COR-L47 (cell line): ENCODE measurements around the gene CELA2B.
"Not testable (repeated sequence)": the region's sequence is repeated elsewhere in the genome, so short reads cannot be mapped to it uniquely, and the experiment has no call there.

Experiments used
- DNase-seq: peaks from one replicate; lab custom pipeline; 2025; lab: John Stamatoyannopoulos, UW

Gene CELA2B

DNA sequence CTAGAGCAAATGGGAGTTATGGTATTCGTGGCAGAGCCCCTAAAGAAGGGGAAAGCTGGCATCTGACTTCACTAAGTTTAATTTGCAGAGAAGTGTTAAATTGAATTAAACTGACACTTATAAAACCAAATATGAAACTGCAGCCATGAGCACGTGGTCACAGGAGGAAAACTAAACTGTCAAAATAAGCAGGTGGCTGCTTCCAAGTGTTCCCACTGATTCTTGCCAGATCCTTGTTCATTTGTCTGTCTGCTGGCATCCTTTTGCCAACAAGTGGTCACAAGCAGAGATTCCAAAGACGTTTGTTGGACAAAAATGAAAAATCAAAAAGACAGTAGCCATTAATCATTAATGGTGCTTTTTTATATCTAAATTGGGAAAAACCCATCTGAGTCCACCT, 6.5 kb upstream of the CELA2B start:
- no peak for DNase-seq

DNA sequence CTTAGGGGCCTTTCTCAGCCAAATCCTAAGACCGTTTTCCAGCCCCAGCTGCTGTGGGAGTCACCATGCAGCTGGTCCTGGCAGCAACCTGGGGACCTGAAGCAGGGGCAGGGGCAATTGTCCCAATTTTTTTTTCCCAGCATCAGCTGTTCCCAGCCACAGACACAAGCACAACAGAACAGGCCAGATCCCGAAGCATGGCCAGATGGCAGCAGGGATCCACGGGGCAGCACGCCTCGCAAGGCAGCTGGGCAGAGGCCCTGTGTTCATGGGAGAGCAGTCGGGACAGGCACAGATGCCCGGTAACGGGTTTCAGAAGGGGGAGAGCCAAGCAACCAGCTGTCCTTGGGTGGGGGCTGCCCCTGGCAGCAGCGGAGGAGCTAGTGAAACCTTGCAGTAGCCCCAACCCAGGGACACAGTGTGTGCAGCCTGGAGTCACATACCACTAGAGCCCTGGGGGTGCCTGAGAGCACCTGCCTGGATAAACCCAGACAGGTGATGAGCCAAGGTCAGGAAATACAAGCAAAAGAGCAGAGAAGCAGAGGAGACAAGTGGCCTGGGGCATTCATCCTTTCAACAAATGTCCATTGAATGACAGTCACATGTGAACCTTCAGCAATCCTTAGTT, 6.0 kb upstream of the CELA2B start:
- not testable (repeated sequence) for DNase-seq

DNA sequence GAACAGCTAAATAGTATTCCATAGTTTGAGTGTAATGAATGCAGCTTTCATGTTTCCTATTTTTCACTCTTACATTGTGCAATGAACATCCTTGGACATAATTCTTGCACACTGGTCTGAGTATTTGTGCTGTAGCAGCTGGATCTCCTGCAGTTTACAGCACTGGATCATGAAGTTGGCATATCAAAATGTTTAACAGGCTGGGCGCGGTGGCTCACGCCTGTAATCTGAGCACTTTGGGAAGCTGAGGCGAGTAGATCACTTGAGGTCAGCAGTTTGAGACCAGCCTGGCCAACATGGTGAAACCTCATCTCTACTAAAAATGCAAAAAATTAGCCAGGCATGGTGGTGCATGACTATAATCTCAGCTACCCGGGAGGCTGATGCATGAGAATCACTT, 4.8 kb upstream of the CELA2B start:
- not testable (repeated sequence) for DNase-seq

DNA sequence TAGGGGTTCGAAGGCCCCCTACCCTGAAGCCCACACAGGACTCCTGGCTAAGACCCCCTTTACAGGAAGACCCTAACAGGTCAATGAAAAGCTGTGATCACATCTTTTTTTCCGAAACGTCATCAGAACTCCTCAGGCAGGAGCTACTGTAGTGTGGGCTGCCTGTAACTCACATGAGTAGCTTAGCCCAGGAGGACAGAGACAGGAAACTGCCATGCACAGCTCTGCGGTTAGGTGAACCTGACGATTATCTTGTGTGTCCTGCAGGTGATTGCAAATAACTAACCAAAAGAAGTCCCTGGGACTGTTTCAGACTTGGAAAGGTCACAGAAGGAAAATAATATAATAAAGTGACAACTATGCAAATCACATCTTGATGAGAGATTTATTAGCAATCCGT, 4.2 kb upstream of the CELA2B start:
- DNase-seq = not testable (repeated sequence)

DNA sequence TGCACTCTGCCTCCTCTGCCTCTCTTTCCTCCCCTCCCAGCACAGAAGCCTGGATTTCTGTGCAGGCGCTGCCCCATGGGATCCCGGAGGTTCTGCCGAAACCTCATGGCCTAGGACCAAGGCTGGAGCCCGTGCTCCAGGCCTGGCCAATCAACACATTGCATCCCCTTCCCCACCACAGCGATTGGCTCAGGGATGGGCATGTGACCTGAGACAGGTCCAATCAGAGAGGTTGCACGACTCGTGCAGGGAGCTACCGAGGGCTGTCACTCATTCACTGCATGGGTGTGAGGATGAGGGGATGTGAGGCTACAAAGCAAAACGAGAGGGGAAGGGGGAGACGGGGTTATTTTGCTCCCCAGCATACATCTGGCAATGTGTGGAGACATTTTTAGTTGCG, 3.3 kb upstream of the CELA2B start:
- no peak for DNase-seq

DNA sequence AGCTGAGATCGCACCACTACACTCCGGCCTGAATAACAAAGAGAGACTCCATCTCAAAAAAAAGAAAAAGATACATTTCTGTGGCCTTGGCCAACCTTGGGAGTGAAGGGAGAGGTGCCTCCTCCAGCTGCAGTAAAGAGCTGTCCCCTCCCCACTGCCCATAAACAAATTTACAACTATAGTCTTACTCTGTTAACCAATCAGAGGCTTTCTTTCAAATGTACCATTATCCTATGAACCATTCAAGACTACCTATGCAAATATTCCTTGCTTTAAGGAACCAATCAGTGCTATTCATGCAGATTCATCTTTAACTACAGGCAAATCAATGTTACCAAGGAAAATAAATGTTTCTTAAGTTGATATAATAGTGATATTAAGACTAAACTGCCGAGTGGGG, 1.0 kb downstream of the CELA2B start:
- DNase-seq = no peak

DNA sequence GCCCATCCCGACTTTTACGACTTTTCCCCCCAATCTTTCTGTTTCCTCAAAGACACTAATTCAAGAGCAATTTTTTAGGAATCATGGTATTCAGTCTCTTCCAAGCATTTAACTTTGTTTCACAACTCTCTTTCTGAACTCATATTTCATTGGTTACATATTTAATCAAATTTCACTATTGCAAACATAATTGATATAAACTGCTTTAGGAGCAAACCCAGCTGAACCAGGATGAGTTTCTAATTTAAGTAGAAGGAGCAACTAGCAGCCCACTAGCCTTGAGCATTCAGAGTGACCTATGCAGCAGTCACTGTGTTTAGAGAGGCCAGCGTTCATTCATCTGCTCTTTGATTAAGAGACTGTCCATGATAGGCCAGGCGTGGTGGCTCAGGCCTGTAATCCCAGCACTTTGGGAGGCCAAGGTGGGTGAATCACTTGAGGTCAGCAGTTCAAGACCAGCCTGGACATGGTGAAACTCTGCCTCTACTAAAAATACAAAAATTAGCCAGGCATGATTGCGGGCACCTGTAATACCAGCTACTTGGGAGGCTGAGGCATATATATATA, 1.8 kb downstream of the CELA2B start:
- no peak for DNase-seq

DNA sequence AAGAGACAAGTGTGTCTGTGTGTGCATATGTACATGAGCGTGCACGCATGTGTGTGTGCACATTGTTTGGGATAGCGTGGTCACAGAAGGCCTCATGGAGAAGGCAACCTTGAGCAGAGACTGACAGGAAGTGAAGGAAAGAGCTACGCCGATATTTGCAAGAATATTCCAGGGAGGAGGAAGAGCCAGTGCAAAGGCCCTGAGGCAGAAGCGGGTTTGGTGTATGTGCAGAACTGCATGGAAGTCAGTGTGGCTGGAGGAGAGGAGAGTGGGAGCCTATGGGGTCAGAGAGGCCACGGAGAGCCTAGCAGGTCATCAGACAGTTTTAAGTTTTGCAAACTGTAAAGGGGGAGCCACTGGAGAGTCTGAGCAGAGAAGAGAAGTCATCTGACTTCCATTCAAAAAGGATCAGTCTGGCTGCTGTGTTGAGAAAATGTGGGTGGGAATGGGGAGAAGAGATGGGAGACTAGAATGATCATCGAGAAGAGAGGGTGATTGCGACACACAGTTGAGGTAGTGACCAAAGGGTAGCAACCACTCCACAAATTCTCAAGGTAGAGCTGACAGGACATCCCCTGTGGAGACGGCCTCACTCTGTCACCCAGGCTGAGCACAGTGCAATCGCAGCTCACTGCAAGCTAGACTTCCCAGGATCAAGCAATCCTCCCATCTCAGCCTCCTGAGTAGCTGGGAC, 3.9 kb downstream of the CELA2B start:
- DNase-seq = no peak

DNA sequence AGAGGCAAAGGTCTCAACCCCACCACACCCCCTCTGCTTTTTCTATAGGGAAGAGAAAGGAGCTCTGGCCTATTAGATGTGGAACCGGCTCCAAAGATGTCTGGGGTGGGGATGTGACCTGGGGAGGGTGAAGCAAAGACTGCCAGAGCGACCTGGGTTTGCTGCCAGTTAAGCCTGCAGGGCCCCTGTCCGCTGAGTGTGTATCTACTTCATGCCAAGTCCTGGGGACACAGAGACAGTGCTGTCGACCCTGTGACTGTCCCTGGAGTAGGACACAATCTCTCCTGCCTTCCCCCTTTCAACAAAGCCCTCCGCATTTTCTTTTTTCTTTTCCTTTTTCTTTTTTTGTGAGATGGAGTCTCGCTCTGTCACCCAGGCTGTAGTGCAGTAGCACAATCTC, 6.6 kb downstream of the CELA2B start:
- not testable (repeated sequence) for DNase-seq

DNA sequence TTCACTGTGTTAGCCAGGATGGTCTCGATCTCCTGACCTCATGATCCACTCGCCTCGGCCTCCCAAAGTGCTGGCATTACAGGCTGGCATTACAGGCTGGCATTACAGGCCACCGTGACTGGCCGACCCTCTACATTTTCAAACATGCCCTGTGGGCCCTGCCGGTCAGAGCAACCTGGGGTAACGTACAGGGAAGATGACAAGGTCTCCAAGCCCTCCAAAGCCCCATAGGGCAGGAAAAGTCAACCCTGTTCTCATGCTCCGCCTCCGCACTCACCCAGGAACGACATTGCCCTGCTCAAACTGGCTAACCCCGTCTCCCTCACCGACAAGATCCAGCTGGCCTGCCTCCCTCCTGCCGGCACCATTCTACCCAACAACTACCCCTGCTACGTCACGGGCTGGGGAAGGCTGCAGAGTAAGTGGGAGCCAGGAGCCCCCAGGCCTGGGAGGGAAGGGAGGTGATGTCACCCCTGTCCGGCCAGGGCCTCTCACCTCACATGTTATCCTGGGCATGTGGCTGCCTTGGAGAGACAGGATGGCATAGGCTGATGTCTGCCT, 7.2 kb downstream of the CELA2B start:
- DNase-seq = not testable (repeated sequence)

DNA sequence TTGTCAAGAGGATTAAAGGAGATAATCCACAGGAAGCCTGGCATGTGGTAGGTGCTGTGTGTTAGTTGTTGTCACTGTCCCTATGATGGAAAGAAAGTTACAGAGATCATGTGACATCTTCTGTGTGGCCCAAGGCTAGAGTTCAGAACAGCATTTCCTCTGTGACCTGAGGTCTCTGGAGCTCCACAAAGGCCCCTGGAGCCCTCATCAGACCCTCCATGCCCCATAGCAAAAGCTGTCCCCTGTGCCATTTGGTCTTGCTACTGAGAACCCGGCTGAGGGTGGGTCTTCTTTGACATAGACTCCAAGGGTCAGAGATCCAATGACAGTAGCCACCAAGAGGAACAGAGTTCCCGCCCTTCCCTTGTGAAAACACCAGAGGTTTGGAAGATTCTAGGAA, 8.1 kb downstream of the CELA2B start:
- no peak for DNase-seq

DNA sequence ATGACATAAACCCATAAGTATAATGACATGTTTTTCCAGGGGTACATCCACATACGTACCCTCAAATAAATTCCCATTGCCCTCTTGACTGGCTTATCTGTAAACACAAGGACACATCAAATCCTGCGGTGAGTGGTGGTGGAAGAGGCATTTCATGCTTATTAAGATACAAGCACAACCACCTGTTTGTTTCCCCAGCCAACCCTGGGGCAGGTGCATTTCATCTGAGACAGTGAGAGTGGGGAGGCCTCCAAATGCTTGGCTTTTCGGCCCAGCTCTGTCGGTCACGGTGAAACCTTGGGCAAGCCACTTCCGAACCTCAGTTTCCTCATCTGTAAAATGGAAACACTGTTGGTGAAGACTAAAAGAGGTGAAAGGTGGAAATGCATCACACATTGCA, 8.5 kb downstream of the CELA2B start:
- not testable (repeated sequence) for DNase-seq

DNA sequence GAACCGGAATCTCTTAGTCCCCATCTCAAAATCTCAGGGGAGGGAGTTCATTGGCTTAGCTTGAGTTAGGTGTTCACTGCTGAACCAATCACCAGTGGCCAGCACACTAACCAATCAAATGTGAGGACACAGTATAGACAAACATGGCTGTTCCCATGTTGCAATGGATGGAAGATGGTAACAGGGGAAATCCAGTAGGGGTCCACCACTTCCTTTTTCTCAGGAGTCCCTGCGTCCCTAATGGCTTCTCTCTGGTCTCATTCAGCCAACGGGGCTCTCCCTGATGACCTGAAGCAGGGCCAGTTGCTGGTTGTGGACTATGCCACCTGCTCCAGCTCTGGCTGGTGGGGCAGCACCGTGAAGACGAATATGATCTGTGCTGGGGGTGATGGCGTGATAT, 9.7 kb downstream of the CELA2B start:
- DNase-seq = no peak

DNA sequence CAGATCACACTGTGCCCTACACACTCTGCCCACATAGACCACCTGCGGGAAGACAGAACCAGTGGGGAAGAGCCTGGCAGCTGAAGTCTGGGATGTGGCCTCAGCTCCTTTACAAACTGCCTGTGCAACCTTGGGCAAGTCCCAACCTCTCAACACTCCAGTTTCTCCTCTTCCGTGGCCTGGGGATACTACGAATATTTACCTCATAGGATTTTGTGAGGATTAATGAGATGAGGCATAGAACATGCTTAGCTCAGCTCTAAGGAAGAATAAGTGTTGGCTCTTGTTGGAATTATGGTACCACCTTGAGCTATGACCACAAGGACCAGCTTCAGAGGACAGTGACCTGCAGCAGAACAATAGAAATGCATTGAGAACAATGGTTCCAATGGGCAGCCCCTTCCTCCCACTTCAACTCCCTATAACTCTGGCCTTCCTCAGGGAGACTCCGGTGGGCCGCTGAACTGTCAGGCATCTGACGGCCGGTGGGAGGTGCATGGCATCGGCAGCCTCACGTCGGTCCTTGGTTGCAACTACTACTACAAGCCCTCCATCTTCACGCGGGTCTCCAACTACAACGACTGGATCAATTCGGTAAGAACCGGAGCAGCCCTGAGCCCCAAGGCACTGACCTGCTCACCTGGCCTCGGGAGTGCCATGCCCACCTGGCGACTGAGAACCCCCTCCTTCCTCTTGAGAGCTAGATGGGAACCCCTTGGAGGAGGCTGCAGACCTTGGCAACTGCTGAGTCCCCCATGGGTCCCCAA, 11.1 kb downstream of the CELA2B start:
- DNase-seq = not testable (repeated sequence)

DNA sequence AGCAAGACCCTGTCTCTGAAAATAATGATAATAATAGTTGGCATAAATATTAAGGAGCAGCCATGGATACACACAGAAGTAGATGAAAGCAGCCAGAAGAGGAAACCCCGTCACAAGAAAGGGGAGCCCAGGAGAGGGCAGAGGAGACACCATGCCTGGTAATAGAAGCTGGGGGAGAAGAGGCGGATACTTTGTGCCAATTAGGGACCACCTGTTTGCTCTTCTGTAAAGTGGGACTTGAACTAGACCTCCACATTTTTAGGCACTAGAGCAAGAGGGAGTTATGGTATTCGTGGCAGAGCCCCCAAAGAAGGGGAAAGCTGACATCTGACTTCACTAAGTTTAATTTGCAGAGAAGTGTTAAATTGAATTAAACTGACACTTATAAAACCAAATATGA, 12.5 kb downstream of the CELA2B start:
- DNase-seq = no peak

DNA sequence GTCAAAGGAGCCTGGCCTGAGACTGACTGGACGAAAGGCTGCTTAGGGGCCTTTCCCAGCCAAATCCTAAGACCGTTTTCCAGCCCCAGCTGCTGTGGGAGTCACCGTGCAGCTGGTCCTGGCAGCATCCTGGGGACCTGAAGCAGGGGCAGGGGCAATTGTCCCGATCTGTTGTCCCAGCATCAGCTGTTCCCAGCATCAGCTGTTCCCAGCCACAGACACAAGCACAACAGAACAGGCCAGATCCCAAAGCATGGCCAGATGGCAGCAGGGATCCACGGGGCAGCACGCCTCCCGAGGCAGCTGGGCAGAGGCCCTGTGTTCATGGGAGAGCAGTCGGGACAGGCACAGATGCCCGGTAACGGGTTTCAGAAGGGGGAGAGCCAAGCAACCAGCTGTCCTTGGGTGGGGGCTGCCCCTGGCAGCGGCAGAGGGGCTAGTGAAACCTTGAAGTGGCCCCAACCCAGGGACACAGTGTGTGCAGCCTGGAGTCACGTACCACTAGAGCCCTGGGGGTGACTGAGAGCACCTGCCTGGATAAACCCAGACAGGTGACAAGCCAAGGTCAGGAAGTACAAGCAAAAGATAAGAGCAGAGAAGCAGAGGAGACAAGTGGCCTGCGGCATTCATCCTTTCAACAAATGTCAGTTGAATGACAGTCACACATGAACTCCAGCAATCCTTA, 13.3 kb downstream of the CELA2B start:
- DNase-seq = no peak

DNA sequence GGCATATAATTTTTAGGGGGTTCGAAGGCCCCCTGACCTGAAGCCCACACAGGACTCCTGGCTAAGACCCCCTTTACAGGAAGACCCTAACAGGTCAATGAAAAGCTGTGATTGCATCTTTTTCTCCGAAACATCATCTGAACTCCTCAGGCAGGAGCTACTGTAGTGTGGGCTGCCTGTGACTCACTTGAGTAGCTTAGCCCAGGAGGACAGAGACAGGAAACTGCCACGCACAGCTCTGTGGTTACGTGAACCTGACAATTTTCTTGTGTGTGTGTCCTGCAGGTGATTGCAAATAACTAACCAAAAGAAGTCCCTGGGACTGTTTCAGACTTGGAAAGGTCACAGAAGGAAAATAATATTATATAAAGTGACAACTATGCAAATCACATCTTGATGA, 15.1 kb downstream of the CELA2B start:
- DNase-seq = not testable (repeated sequence)

DNA sequence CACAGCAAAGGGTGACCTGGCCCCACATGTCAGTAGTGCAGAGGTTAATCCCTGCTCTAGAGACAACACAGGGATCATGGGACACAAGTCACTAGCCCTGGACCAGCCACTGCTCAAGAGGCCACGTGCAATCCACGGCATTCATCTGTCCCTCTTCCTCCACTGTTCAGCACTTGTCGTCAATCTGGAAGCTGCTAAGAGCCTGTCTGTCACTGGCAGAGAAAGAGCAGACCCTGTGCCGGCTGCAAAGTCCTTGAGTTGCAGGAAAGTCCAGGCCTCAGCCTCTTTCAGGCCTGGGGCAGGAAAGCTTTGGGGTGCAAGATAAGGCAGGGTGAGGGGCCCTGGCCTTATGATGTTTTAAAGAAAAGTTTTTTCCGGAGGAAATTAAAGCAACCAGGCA, 16.7 kb downstream of the CELA2B start:
- DNase-seq = no peak

DNA sequence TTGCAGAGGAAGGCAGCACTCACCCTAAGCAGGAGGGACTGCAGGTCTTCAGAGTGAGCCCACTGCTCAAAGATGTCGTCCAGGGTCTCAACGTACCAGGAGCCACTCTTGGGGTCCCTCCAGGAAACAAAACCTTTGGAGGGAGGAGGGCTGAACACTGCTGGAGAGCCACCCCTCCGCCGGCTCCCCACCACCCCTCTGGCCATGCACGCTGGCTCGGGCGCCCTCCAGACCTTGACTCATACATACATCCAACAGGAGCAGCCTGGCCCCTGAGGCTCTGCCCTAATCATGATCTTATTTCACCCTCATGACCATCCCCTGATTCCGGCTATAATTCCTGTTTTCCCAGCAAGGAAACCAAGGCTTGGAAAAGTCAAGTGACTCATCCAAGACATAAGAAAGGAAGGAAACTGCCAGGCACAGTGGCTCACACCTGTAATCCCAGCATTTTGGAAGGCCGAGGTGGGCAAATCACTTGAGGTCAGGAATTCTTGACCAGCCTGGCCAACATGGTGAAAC, 18.0 kb downstream of the CELA2B start:
- no peak for DNase-seq

DNA sequence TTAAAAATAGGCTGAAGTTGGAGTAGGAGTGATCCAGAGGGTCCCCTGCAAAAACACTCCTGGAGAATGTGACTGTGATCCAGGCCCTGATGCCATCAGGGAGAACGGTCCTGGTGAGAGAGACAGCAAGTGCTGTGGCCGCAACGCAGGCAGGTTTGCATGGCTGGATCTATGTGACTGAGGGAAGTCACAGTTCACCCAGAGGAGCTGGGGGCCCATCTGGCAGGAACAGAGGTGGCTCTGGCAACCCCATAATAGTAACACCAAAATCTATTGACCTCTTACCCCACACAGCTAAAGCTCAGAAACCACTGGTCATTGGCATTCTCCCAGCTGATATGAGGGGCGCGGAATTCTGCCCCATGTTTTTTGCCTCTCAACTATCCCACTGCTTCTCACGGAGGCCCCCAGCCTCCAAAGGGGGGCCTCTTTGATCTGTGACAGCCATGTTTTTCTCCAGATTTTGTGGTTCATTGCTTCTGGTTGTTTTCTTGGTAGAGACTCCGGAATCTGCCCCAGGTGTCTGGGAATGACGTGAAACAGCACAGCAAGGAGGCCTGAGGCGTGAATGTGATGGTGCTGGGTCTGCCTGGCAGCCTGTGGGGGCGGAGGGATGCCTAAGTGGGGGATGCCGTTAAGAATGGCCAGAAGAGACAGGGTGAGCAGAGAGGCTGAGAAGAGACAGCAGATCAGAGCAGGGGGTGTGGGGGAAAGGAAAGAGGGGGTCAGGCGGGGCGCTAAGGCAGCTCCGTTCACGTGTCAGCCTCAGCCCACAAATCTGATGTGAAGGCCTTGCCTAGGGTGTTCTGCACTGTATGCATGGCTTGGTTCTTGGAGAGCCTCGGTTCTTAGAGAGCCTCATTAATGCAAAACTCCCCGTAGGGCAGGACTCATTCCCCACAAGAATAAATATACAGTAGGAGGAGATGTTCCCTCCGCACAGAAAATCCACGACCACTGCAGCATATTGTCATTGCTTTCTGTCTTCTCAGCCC, 24.6 kb downstream of the CELA2B start:
- DNase-seq = no peak
